Sigmoid colon (tissue), 4 donors: ENCODE measurements around the gene ZNF776.

ENCODE experiments used
- CTCF ChIP-seq, 4 experiments: fragments of 450-650 bp in 3 of 4; fragments of 200-600 bp in 1 of 4; IDR thresholded peaks; one replicate each; pipeline ENCODE4 v1.5.1; 2016 to 2019; ENCODE audit warnings: antibody characterized with exemption in 4 of 4, mild to moderate bottlenecking in 3 of 4, moderate library complexity in 2 of 4
- EP300 ChIP-seq, 4 donors: sonication (generic); formaldehyde crosslinking; IDR thresholded peaks; one replicate each; pipeline ENCODE4 v1.6.1; 2017; ENCODE audit warnings: antibody characterized with exemption in 4 of 4
- POLR2A ChIP-seq, 2 donors: fragments of 450-650 bp; IDR thresholded peaks; one replicate each; pipeline ENCODE4 v1.6.1; 2016; ENCODE audit warnings: antibody characterized with exemption in 2 of 2, mild to moderate bottlenecking in 2 of 2, moderate library complexity in 2 of 2
- POLR2AphosphoS5 ChIP-seq, 4 donors: sonication (generic); formaldehyde crosslinking; IDR thresholded peaks; one replicate each; pipeline ENCODE4 v1.6.1; 2017; ENCODE audit warnings: antibody characterized with exemption in 4 of 4

DNA sequence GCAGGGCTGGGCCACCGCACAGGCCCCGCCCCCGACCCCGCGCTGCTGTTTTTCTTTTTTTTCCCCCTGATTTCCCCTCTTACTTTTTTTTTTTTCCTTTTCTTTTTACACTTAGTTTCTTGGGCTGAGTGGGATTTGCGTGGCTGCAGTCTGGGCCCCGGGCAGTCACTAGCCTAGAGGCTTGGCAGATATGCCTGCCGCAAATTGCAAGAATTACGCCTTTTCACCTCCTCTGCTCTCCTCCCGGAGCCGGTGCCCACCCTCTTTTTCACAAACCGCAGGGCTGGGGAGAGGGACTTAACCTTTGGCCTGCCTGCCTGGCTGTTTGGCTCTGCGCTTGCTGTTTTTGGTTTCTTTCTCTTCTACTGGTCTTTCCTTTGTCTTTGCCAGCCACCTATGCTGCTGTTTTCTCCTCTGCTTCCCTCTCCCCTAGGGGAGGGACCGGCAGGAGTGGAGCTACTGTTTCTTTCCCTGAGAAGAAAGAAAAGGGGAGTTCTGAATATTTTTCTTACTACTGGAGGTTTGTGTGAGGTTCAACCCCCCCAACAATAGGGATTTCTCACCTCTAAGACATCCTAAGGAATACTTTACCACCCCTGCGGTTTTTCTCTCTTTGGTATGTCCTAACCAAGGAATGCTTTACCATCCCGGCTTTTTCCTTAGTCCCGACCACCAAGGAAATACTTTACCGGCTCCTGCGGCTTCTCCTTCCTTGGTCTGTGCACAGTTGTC, 57.1 kb downstream of the ZNF776 start:
- TF ChIP-seq CTCF (IDR thresholded peaks at IDR 0.05) (no peak), POLR2AphosphoS5 (IDR thresholded peaks at IDR 0.05) (peak in 1 of 4 donors; percentile 6), POLR2A (IDR thresholded peaks at IDR 0.05) (no peak), EP300 (IDR thresholded peaks at IDR 0.05) (no peak)
